GM12872 (cell line): ENCODE data around the gene EPHA8.

ENCODE experiments used
- TF ChIP-seq, protein P1 (sequence below): IDR thresholded peaks from 3 replicates; pipeline ENCODE4 v1.5.1; 2011; ENCODE audit warnings: low read depth, mild to moderate bottlenecking, low read length, moderate library complexity; ENCODE audit not compliant: insufficient read depth

The EPHA8 gene

DNA sequence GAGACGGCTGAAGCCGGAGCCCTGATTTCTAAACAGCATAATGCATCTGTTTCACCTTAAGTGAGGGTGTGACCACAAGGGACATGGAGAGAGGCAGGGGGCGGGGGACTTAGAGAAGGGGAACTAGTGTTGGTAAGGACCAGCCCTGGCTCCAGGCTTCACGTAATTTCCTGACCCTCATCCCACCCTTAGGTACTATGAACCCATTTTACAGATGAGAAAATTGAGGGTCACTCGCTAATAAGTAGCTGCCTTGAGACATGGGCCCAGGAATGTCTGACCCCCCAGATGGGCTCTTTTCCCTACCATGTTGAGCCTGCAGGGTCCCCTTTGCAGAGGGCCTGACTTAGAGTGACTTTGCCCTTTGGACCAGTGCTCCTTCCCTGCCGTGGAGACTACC lies 4.7 kb downstream of the EPHA8 start:
- TF ChIP-seq, protein P1, sequence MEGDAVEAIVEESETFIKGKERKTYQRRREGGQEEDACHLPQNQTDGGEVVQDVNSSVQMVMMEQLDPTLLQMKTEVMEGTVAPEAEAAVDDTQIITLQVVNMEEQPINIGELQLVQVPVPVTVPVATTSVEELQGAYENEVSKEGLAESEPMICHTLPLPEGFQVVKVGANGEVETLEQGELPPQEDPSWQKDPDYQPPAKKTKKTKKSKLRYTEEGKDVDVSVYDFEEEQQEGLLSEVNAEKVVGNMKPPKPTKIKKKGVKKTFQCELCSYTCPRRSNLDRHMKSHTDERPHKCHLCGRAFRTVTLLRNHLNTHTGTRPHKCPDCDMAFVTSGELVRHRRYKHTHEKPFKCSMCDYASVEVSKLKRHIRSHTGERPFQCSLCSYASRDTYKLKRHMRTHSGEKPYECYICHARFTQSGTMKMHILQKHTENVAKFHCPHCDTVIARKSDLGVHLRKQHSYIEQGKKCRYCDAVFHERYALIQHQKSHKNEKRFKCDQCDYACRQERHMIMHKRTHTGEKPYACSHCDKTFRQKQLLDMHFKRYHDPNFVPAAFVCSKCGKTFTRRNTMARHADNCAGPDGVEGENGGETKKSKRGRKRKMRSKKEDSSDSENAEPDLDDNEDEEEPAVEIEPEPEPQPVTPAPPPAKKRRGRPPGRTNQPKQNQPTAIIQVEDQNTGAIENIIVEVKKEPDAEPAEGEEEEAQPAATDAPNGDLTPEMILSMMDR: no peak

DNA sequence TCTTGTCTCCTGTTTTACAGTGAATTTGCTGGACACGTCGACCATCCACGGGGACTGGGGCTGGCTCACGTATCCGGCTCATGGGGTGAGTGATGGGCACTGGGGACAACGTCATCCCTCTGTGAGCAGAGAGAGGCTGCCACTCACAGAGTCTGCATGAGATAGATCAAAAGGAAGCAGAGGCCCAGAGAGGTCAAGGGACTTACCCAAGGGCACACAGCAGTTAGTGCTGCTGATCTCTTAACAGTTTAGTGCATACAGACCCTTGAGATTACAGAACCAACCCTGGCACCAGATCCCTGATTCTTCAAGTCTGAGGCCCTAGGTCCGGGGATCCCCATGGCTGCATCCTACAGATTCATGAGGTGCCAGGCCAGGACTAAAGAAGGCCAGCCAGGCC lies 6.0 kb downstream of the EPHA8 start:
- TF ChIP-seq, protein P1: no peak

DNA sequence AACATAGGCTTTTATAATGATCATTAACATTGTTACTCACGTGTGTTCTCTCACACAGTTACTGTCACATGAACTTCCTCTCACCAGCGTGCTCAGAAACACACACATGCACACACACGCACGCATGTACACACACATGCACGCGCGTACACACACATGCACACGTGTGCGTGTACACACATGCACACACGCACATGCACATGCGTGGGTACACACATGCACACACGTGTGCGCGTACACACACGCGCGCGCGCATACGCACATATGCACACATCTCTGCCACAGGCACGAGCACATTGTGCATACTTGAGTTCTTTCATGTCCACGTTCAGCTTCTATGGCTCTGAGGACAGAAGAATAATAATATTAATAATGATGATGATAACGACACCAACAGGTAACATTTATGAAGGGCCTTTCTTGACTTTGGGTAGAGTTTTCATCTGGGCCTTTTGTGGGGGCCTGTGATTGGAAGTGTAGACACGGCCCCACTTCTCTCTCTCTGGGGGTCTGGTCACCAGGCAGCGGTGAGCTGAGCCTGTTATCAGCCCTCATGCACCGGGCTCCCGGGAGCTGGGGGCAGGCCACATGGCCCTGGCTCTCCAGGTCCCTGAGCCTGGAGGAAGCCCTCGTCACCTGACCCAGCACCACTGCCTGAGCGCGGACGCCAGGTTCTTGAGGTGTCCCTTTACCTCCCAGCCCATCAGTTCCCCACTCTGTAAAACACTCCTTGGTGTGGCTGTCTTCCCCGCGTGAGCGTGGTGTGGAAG lies 7.0 kb downstream of the EPHA8 start:
- TF ChIP-seq, protein P1: no peak

DNA sequence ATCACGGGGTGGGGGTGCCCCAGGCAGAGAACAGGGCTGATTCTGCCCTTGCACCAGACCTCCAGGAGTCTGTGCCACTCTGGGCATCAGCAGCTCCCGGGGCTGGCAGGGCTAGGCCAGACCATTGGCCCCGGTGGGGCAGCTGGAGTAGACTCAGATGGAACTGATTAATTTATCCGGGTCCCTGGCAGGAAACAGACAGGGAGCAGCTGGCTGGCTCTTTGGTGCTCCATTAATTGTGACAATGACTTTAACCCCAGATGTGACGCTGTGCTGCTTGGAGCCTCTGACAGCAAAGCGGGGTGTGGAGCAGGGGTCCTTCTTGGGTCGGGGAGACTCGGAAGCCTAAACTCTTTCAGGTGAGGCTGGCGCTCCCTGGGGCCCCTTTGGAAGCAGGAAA lies 9.5 kb downstream of the EPHA8 start:
- TF ChIP-seq, protein P1: no peak

DNA sequence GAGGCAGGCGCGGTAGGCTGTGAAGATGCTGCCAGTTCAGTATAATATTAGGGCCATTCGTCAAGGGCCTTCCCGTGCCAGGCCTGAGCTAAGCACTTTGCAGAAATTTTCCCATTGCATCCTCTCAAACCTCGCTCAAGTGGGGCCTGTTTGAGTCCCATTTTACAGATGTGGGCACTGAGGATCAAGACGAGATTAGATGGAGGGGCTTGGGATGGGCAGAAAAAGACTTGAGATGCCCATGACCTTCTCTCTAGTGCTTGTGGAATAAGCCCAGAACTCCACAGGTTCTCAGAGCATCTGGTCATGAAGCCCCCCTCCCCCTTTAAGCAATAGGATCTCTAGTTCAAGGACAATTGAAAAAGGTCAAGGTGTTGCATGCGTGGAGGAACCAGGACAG lies 9.9 kb downstream of the EPHA8 start:
- TF ChIP-seq, protein P1: no peak

DNA sequence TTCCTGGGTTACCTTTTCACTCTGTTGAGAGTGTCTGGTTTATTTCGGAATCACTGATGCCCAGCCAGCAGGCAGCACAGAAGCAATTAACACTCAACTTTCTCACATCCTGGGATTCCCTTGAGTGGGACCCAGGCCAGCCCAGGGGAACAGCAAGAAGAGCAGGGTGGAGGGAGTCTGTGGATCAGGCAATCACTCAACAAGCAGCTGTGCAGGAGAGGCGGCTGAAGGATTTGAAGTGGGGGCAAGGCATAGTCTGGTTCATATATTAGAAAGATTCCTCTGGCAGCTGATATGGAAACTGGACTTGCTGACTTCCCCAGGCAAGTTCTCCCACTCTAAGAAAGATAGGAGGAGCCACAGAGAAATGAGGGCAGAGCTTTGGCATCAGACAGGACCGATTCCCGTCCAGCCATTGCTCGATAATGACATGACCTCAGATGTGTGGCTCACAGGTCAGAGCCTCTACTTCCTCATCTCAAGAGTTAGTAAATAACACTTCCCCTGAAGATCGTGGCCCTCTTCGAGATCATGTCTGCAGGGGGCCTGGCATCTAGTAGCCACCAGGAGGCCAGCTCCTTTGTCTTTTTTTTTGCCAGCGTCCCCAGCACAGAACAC lies 12.4 kb downstream of the EPHA8 start:
- TF ChIP-seq, protein P1: no peak

DNA sequence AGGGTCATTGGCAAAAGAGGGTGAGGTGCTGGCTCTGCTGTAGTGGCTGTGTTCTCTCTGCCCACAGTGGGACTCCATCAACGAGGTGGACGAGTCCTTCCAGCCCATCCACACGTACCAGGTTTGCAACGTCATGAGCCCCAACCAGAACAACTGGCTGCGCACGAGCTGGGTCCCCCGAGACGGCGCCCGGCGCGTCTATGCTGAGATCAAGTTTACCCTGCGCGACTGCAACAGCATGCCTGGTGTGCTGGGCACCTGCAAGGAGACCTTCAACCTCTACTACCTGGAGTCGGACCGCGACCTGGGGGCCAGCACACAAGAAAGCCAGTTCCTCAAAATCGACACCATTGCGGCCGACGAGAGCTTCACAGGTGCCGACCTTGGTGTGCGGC lies 12.9 kb downstream of the EPHA8 start:
- TF ChIP-seq, protein P1: no peak
